Measurements from ENCODE around the gene PCSK6. TPM values are rescaled to one million over a fixed set of nuclear protein-coding genes. Genes with fewer than 3 reads are reported as not detected.

The PCSK6 gene
- total RNA-seq, 1 donor from 2014 or later, result 16.6 TPM

- Histone ChIP-seq H3K4me3 (no peak overlapping the region), H3K27me3 (peaks cover 10% of the 10 kb centered on the region), H3K27ac (no peak overlapping the region), H3K9me3 (no peaks in the 10 kb centered on the region), H3K36me3 (no peaks in the 10 kb centered on the region), H3K4me1 (peaks cover 8% of the 10 kb centered on the region)
- TF ChIP-seq CTCF (IDR thresholded peaks at IDR 0.05), result no peak
- ATAC-seq (no peak), DNase-seq (no peak)
- intact Hi-C loops (cut with DNase I), result no loop called here
These were observed 15.5 kb upstream of the PCSK6 start for GRCh38 chr15:101504866-101505609.

DNA sequence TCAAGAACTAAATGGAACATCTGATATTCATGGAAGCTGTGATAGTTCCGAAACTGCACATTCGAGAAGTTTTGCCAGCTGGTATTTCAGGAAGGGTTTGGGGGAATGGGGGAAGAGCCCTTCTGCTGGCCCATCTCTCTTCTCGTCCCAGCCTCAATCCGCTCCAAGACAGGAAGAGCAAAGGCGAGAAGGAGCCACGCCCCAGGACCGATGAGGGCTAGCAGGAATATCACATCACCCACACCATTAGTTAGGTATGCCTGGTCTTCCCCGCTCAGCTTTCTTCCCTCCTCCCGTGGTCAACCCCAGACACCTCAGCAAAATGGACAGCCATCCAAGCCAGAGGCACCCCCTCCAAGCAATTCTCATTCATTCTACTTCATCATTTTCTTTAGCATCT lies 14.9 kb upstream of the PCSK6 start:
- no peak overlapping the region for H3K4me3 ChIP-seq
- peaks cover 10% of the 10 kb centered on the region for H3K27me3 ChIP-seq
- H3K4me1 ChIP-seq, result peaks cover 8% of the 10 kb centered on the region
- DNase-seq, result no peak
- ATAC-seq, result no peak
- H3K9me3 ChIP-seq, result no peaks in the 10 kb centered on the region
- no peak overlapping the region for H3K27ac ChIP-seq
- TF ChIP-seq CTCF (IDR thresholded peaks at IDR 0.05), result no peak
- intact Hi-C loops (cut with DNase I), result no loop called here
- no peaks in the 10 kb centered on the region for H3K36me3 ChIP-seq

- H3K4me1 ChIP-seq, result peaks cover 8% of the 10 kb centered on the region
- intact Hi-C loops (cut with DNase I), result no loop called here
- H3K36me3 ChIP-seq, result no peaks in the 10 kb centered on the region
- H3K27me3 ChIP-seq, result peaks cover 10% of the 10 kb centered on the region
- H3K9me3 ChIP-seq, result no peaks in the 10 kb centered on the region
- ATAC-seq (no peak), DNase-seq (no peak)
- H3K27ac ChIP-seq, result no peak overlapping the region
- H3K4me3 ChIP-seq, result no peak overlapping the region
- TF ChIP-seq CTCF (IDR thresholded peaks at IDR 0.05), result no peak
These were observed 13.7 kb upstream of the PCSK6 start for GRCh38 chr15:101503296-101503599.

DNA sequence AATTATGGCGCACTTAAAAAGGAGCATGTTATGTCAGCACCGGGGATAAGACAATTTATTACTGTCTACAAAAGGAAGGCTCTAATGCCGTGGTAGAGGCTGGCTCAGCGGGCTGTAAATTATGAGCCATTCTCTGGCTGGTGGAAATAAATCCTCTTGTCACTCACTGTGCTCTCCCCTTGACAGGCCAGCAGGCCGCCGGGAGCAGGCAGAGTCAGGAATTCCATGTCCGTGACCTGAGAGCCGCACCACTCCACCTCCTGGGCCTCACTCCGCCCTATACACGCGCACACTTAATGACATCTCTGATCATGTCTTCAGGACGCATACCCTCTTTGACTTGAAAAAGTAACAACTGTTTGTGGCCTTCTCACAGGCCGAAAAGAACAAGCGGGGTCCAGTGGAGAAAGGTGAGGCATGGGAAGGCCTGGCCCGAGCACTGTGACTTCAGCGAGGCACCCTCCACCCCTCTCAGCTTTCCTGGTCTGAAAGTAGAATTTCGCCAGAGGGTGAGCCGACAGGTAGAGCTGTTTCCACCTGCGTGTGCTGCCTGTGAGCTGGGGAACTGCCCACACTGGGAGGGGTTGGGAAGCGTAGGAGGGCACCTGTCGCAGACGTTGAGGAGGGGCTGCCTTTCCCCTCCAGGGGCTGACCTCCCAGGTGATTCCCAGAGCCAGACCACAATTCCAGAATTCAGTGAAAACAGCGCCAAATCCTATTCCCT lies 13.2 kb upstream of the PCSK6 start:
- H3K4me3 ChIP-seq, result no peak overlapping the region
- no peak for DNase-seq
- H3K36me3 ChIP-seq, result no peaks in the 10 kb centered on the region
- intact Hi-C loops (cut with DNase I), result no loop called here
- peaks cover 8% of the 10 kb centered on the region for H3K4me1 ChIP-seq
- H3K9me3 ChIP-seq, result no peaks in the 10 kb centered on the region
- H3K27me3 ChIP-seq, result peaks cover 10% of the 10 kb centered on the region
- TF ChIP-seq CTCF (IDR thresholded peaks at IDR 0.05), result no peak
- H3K27ac ChIP-seq, result no peak overlapping the region
- no peak for ATAC-seq

GRCh38 chr15:101501703-101502373 lies 12.3 kb upstream of the PCSK6 start:
- Histone ChIP-seq H3K4me3 (no peak overlapping the region), H3K4me1 (peaks cover 8% of the 10 kb centered on the region), H3K27me3 (peaks cover 10% of the 10 kb centered on the region), H3K27ac (no peak overlapping the region), H3K36me3 (no peaks in the 10 kb centered on the region), H3K9me3 (no peaks in the 10 kb centered on the region)
- peak; percentile 62 for TF ChIP-seq CTCF (IDR thresholded peaks at IDR 0.05)
- intact Hi-C loops (cut with DNase I), result no loop called here
- no peak for DNase-seq
- ATAC-seq, result peak; percentile 79
